ENCODE results near the gene ZFYVE1. TPM values are rescaled to one million over a fixed set of nuclear protein-coding genes. Genes with fewer than 3 reads are reported as not detected.

The ZFYVE1 gene
- total and polyA plus RNA-seq, 2 of the 13 experiments (the other 11 are each of a cell fraction or from before 2014, with no cell fraction given), result 2.6 to 5.3 TPM

GRCh38 chr14:73058224-73058921, 31.5 kb upstream of the ZFYVE1 start, which contains the start of gene RBM25 (continued):
- TF ChIP-seq KIAA2018 (CRISPR knock-in tag; IDR thresholded peaks at IDR 0.05; ENCODE audit: borderline replicate concordance), result peak; percentile 26; the same call in 1 of the 2 replicates
- TF ChIP-seq SOX6 (IDR thresholded peaks at IDR 0.05), result no peak
- TF ChIP-seq SOX6 (CRISPR knock-in tag; IDR thresholded peaks at IDR 0.05), result peak; percentile 65
- peak; percentile 69; the same call in 1 of the 2 replicates for TF ChIP-seq FOSL1 (CRISPR knock-in tag; IDR thresholded peaks at IDR 0.05; ENCODE audit: borderline replicate concordance)
- TF ChIP-seq MLX (CRISPR knock-in tag; IDR thresholded peaks at IDR 0.05), result peak; percentile 72; the same call in 1 of the 2 replicates
- peak; percentile 92 for TF ChIP-seq THAP9 (CRISPR knock-in tag; IDR thresholded peaks at IDR 0.05; ENCODE audit: borderline replicate concordance)
- TF ChIP-seq TMF1 (CRISPR knock-in tag; IDR thresholded peaks at IDR 0.05; ENCODE audit: low read depth), result no peak; the same call in 1 of the 2 replicates
- peak; percentile 83 for TF ChIP-seq ATF3 (CRISPR knock-in tag; IDR thresholded peaks at IDR 0.05)
- no peak for TF ChIP-seq ZFP62 (CRISPR knock-in tag; IDR thresholded peaks at IDR 0.05)
- no peak for TF ChIP-seq MTF2 (CRISPR knock-in tag; IDR thresholded peaks at IDR 0.05; ENCODE audit: borderline replicate concordance)
- no peak for TF ChIP-seq CHD2 (IDR thresholded peaks at IDR 0.05; ENCODE audit: low read depth, low read length)
- TF ChIP-seq ZNF598 (CRISPR knock-in tag; IDR thresholded peaks at IDR 0.05; ENCODE audit: borderline replicate concordance), result no peak; the same call in 1 of the 2 replicates
- TF ChIP-seq ZNF503 (CRISPR knock-in tag; IDR thresholded peaks at IDR 0.05), result peak; percentile 79; the same call in 1 of the 2 replicates
- TF ChIP-seq ZNF720 (CRISPR knock-in tag; IDR thresholded peaks at IDR 0.05), result 0 out of 2 replicates have a peak, but pooled peaks have one; percentile 21
- TF ChIP-seq ZBTB20 (CRISPR knock-in tag; IDR thresholded peaks at IDR 0.05; ENCODE audit: borderline replicate concordance, low read depth), result peak; percentile 77; the same call in 1 of the 2 replicates

Measured in HepG2 (cell line).